NCI-H146 (cell line): Measurements from ENCODE around the gene LUC7L.
A peak's percentile ranks its signal among the peaks of the same experiment; 100 is the strongest.
"Not testable (repeated sequence)": the region's sequence is repeated elsewhere in the genome, so short reads cannot be mapped to it uniquely, and the experiment has no call there.

Experiments
- DNase-seq: peaks from one replicate; lab custom pipeline; 2025; lab: John Stamatoyannopoulos, UW

The LUC7L gene

GRCh38 chr16:229731-230281, 557 bp upstream of the LUC7L start:
- peak; percentile 8 for DNase-seq

- DNase-seq = peak; percentile 50
These were observed 948 bp downstream of the LUC7L start for GRCh38 chr16:228151-228851.

- no peak for DNase-seq
These were observed 9.2 kb downstream of the LUC7L start for GRCh38 chr16:220021-220420.

- no peak for DNase-seq
These were observed 16.2 kb downstream of the LUC7L start for GRCh38 chr16:212999-213398.

GRCh38 chr16:211631-212180, 17.5 kb downstream of the LUC7L start:
- DNase-seq = not testable (repeated sequence)

- not testable (repeated sequence) for DNase-seq
These were observed 19.9 kb downstream of the LUC7L start for GRCh38 chr16:209359-209758.

GRCh38 chr16:204046-204445, 25.2 kb downstream of the LUC7L start:
- DNase-seq = not testable (repeated sequence)

- no peak for DNase-seq
These were observed 26.0 kb downstream of the LUC7L start for GRCh38 chr16:203246-203645.

- no peak for DNase-seq
These were observed 28.9 kb downstream of the LUC7L start for GRCh38 chr16:200388-200787.

- DNase-seq = no peak
These were observed 34.7 kb downstream of the LUC7L start for GRCh38 chr16:194516-194915.

GRCh38 chr16:193441-193840, 35.8 kb downstream of the LUC7L start:
- DNase-seq = no peak

GRCh38 chr16:192686-193085, 36.6 kb downstream of the LUC7L start:
- DNase-seq = no peak

- DNase-seq = no peak
These were observed 37.4 kb downstream of the LUC7L start for GRCh38 chr16:191831-192230.

GRCh38 chr16:189604-190186, 39.6 kb downstream of the LUC7L start:
- DNase-seq = no peak

GRCh38 chr16:188674-189073, 40.6 kb downstream of the LUC7L start:
- DNase-seq = peak; percentile 22

GRCh38 chr16:187330-187729, 41.9 kb downstream of the LUC7L start:
- DNase-seq = no peak

- DNase-seq = no peak
These were observed 43.6 kb downstream of the LUC7L start for GRCh38 chr16:185691-186090.

GRCh38 chr16:185213-185612, 44.0 kb downstream of the LUC7L start:
- no peak for DNase-seq

- DNase-seq = no peak
These were observed 46.2 kb downstream of the LUC7L start for GRCh38 chr16:183005-183404.

GRCh38 chr16:181565-182021, 47.7 kb downstream of the LUC7L start:
- no peak for DNase-seq

- DNase-seq = peak; percentile 84
These were observed 48.3 kb downstream of the LUC7L start for GRCh38 chr16:180681-181564.

GRCh38 chr16:180101-180675, 49.1 kb downstream of the LUC7L start, which contains the start of gene HBQ1:
TSS of gene HBQ1 (plus strand) at chr16:180459. CDS start at chr16:180487, 28 bp downstream.
- DNase-seq = peak; percentile 58
